Stomach (tissue), 9 donors: ENCODE data around the gene FKBP7. TPM values are rescaled to one million over a fixed set of nuclear protein-coding genes. Genes with fewer than 3 reads are reported as not detected.

Source experiments
- DNase-seq, 2 donors: peaks; one replicate each; pipeline versions ENCODE4 v3.0.0 to v3.0.0-alpha.2; 2013 to 2019
- H3K27ac ChIP-seq, 5 donors: fragments of 200-600 bp in 4 of 5; sonication (generic) in 4 of 5; one replicate each; pipeline ENCODE4 v1.5.1; 2013 to 2019; ENCODE audit warnings: mild to moderate bottlenecking in 1 of 5, moderate library complexity in 1 of 5
- H3K27me3 ChIP-seq, 3 donors: fragments of 200-600 bp; sonication (generic); one replicate each; pipeline ENCODE4 v1.5.1; 2017 to 2019; ENCODE audit warnings: mixed run types in 1 of 3
- H3K36me3 ChIP-seq, 4 donors: fragments of 200-600 bp; sonication (generic); 1 replicate in 3 of 4; 2 replicates in 1 of 4; pipeline ENCODE4 v1.5.1; 2016 to 2019
- H3K4me1 ChIP-seq, 4 donors: fragments of 200-600 bp; sonication (generic); one replicate each; pipeline ENCODE4 v1.5.1; 2016 to 2019
- H3K4me3 ChIP-seq, 4 donors: fragments of 200-600 bp; sonication (generic) in 3 of 4; one replicate each; pipeline ENCODE4 v1.5.1; 2016 to 2019; ENCODE audit warnings: mild to moderate bottlenecking in 1 of 4
- H3K9me3 ChIP-seq, 4 donors: fragments of 200-600 bp; sonication (generic); one replicate each; pipeline ENCODE4 v1.5.1; 2016 to 2019
- CTCF ChIP-seq, 7 experiments: fragments of 450-650 bp in 4 of 7; fragments of 200-600 bp in 3 of 7; sonication (generic) in 3 of 7; IDR thresholded peaks; one replicate each; pipeline ENCODE4 v1.5.1; 2016 to 2019; ENCODE audit warnings: antibody characterized with exemption in 7 of 7, control low read depth in 2 of 7, mild to moderate bottlenecking in 1 of 7
- EP300 ChIP-seq: sonication (generic); formaldehyde crosslinking; IDR thresholded peaks from one replicate; pipeline ENCODE4 v1.6.1; 2017; ENCODE audit warnings: antibody characterized with exemption
- POLR2A ChIP-seq, 4 donors: fragments of 450-650 bp; IDR thresholded peaks; one replicate each; pipeline ENCODE4 v1.6.1; 2016; ENCODE audit warnings: antibody characterized with exemption in 4 of 4, control low read depth in 2 of 4, mild to moderate bottlenecking in 1 of 4, moderate library complexity in 1 of 4
- POLR2AphosphoS5 ChIP-seq, 3 donors: sonication (generic); formaldehyde crosslinking; IDR thresholded peaks; one replicate each; pipeline ENCODE4 v1.6.1; 2016; ENCODE audit warnings: antibody characterized with exemption in 3 of 3
- WGBS, 5 donors: extraction: QIAGEN DNeasy Blood & Tissue Kit in 3 of 5; methylation state at CpG; one replicate each; pipeline versions ENCODE4 v1.1.5 to v1.1.7; 2013 to 2018; 5-methylcytosine and 5-hydroxymethylcytosine counted together
- intact Hi-C: fragments of 100-400 bp; cut with DNase I; formaldehyde crosslinking; loops from one replicate; pipeline ENCODE4 v1.15.1; 2023; ENCODE audit warnings: low total_unique reads
- polyA plus RNA-seq, 3 donors: library from polyadenylated mRNA; stranded (reverse); fragments of 200-250 nt; gene quantifications; one replicate each; pipeline ENCODE4 v1.2.3, GENCODE V29; 2013
- total RNA-seq, 5 donors: library from RNA; depleted of rRNA; stranded (reverse); fragments of >200 nt; gene quantifications; one replicate each; pipeline versions ENCODE4 v1.1.0 to v1.2.3, GENCODE V29; 2014 to 2016
- donor health status: healthy with polysubstance abuse.
- donor health status: Bipolar disorder and iron deficiency.
- donor health status: healthy.

The FKBP7 gene
- total and polyA plus RNA-seq, 8 donors: 0.87 to 31.4 (median 4.7) TPM

GRCh38 chr2:178448968-178449661, 29.3 kb downstream of the FKBP7 start:
- Histone ChIP-seq H3K36me3 (peaks cover 16 to 45% (median 40%) of the 10 kb centered on the region in 4 donors), H3K27ac (peak overlapping the region in 1 of 5 donors; percentile 99), H3K9me3 (no peaks in the 10 kb centered on the region), H3K27me3 (no peaks in the 10 kb centered on the region), H3K4me3 (peak overlapping the region; percentile 70 to 94 (median 83)), H3K4me1 (peaks cover 7 to 40% (median 24%) of the 10 kb centered on the region in 4 donors)
- intact Hi-C loops: no loop called here
- TF ChIP-seq CTCF (IDR thresholded peaks at IDR 0.05): no peak
- no peak for TF ChIP-seq POLR2AphosphoS5 (IDR thresholded peaks at IDR 0.05)
- TF ChIP-seq EP300: no peak
- no peak for TF ChIP-seq POLR2A (IDR thresholded peaks at IDR 0.05)
- WGBS, 5 donors: 62 to 70% (median 68%) methylated on average over 4 of the region's 4 CpGs
- DNase-seq: peak in 1 of 2 donors; percentile 41

GRCh38 chr2:178441426-178441825, 37.0 kb downstream of the FKBP7 start:
- Histone ChIP-seq H3K9me3 (no peaks in the 10 kb centered on the region), H3K27ac (no peak overlapping the region), H3K36me3 (peaks cover 45 to 100% (median 98%) of the 10 kb centered on the region in 4 donors), H3K27me3 (no peaks in the 10 kb centered on the region), H3K4me1 (no peaks in the 10 kb centered on the region), H3K4me3 (no peak overlapping the region)
- DNase-seq: no peak
- intact Hi-C loops: no loop called here
- TF ChIP-seq EP300 (no peak), POLR2AphosphoS5 (IDR thresholded peaks at IDR 0.05) (no peak), CTCF (IDR thresholded peaks at IDR 0.05) (no peak), POLR2A (IDR thresholded peaks at IDR 0.05) (no peak)
- WGBS, 5 donors: 60 to 85% (median 79%) methylated on average over 2 of the region's 2 CpGs

GRCh38 chr2:178436662-178437061, 41.7 kb downstream of the FKBP7 start:
- Histone ChIP-seq H3K27ac (no peak overlapping the region), H3K4me1 (no peaks in the 10 kb centered on the region), H3K36me3 (peaks cover 44 to 100% (median 98%) of the 10 kb centered on the region in 4 donors), H3K9me3 (no peaks in the 10 kb centered on the region), H3K27me3 (no peaks in the 10 kb centered on the region), H3K4me3 (no peak overlapping the region)
- TF ChIP-seq POLR2A (IDR thresholded peaks at IDR 0.05) (no peak), POLR2AphosphoS5 (IDR thresholded peaks at IDR 0.05) (no peak), EP300 (no peak), CTCF (IDR thresholded peaks at IDR 0.05) (no peak)
- 89 to 96% (median 93%) methylated on average over 2 of the region's 2 CpGs for WGBS, 5 donors
- DNase-seq: no peak
- intact Hi-C loops: no loop called here

- TF ChIP-seq CTCF (IDR thresholded peaks at IDR 0.05): no peak
- TF ChIP-seq EP300: no peak
- no peak for TF ChIP-seq POLR2AphosphoS5 (IDR thresholded peaks at IDR 0.05)
- no peak for TF ChIP-seq POLR2A (IDR thresholded peaks at IDR 0.05)
- H3K9me3 ChIP-seq: peaks cover 0 to 14% (median 2%) of the 10 kb centered on the region in 4 donors
- DNase-seq: no peak
- H3K36me3 ChIP-seq: peaks cover 37 to 81% (median 78%) of the 10 kb centered on the region in 4 donors
- no peaks in the 10 kb centered on the region for H3K27me3 ChIP-seq
- H3K4me1 ChIP-seq: no peaks in the 10 kb centered on the region
- intact Hi-C loops: no loop called here
- no peak overlapping the region for H3K27ac ChIP-seq
- H3K4me3 ChIP-seq: no peak overlapping the region
Measured at GRCh38 chr2:178429336-178429735, 49.1 kb downstream of the FKBP7 start.
